HepG2 (cell line): ENCODE measurements around the gene CSPG5. TPM values are rescaled to one million over a fixed set of nuclear protein-coding genes. Genes with fewer than 3 reads are reported as not detected.

Experiments used
- ATAC-seq: fragments of 200-7000 bp; cut with Tn5 transposase; 3 replicates; pipeline ENCODE4 v1.9.1; 2020; ENCODE audit warnings: mild to moderate bottlenecking, moderate library complexity
- BruUV-seq: library from RNA; stranded (reverse); fragments of 400-500 nt; replicated peaks from 2 replicates; lab custom pipeline; 2021; lab: Mats Ljungman, UMichigan
- CTCF ChIA-PET: fragments of 300-600 bp; formaldehyde crosslinking; extraction: SDS; loops from one replicate; lab custom pipeline; 2021; ENCODE audit warnings: low total read pairs, inconsistent platforms, low intra/inter-chr PET ratio; lab: Yijun Ruan, JAX
- POLR2A ChIA-PET: fragments of 350-600 bp; sonication (Branson Sonifier 250); formaldehyde crosslinking; loops from one replicate; lab custom pipeline; 2020; ENCODE audit warnings: antibody characterized with exemption, inconsistent platforms; lab: Yijun Ruan, JAX
- DNase-seq: peaks from one replicate; pipeline ENCODE4 v3.0.0-alpha.2; 2015; ENCODE audit warnings: low spot score
- FAIRE-seq: peaks from 3 replicates; lab custom pipeline; 2011; peaks lifted over from hg19 to GRCh38; lab: Jason Lieb, UNC
- H2AFZ ChIP-seq: one replicate; pipeline ENCODE4 v1.6.1; 2011; ENCODE audit warnings: low read length, inconsistent platforms
- H3K27ac ChIP-seq: fragments of 300-600 bp; 3 replicates; pipeline ENCODE4 v1.8.0; 2011; ENCODE audit warnings: mixed run types, mild to moderate bottlenecking, mixed read lengths, low read length, inconsistent platforms; ENCODE audit not compliant: insufficient read depth; ENCODE audit errors: extremely low read length
- H3K27me3 ChIP-seq, 2 experiments: fragments of 200-600 bp in 1 of 2; 2 replicates in 1 of 2; 3 replicates in 1 of 2; pipeline versions ENCODE4 v1.6.0 to v1.8.0; 2011; ENCODE audit warnings: low read length in 2 of 2, mild to moderate bottlenecking in 2 of 2, moderate library complexity in 2 of 2, inconsistent platforms in 1 of 2; ENCODE audit not compliant: insufficient read depth in 2 of 2, control insufficient read depth in 1 of 2
- H3K36me3 ChIP-seq, 2 experiments: fragments of 200-600 bp in 1 of 2; replicated peaks in 1 of 2; 2 replicates in 1 of 2; 3 replicates in 1 of 2; pipeline versions ENCODE4 v1.5.1 to v1.8.0; 2011; ENCODE audit warnings: low read length in 2 of 2, inconsistent platforms in 1 of 2; ENCODE audit not compliant: insufficient read depth in 2 of 2, control insufficient read depth in 1 of 2
- H3K4me1 ChIP-seq: 2 replicates; pipeline ENCODE4 v1.5.1; 2012; ENCODE audit warnings: low read length, inconsistent platforms; ENCODE audit not compliant: insufficient read depth
- H3K4me2 ChIP-seq: 2 replicates; pipeline ENCODE4 v1.6.0; 2011; ENCODE audit warnings: low read depth, low read length, inconsistent platforms
- H3K4me3 ChIP-seq, 3 experiments: fragments of 200-600 bp in 1 of 3; sonication (generic), shearing (Covaris generic) in 1 of 3; replicated peaks in 1 of 3; 2 replicates each; pipeline ENCODE4 v1.5.1; 2011 to 2016; ENCODE audit warnings: low read length in 3 of 3, inconsistent platforms in 2 of 3, low read depth in 2 of 3, mild to moderate bottlenecking in 2 of 3, control low read depth in 1 of 3, mixed read lengths in 1 of 3; ENCODE audit not compliant: insufficient read depth in 1 of 3
- H3K79me2 ChIP-seq: one replicate; pipeline ENCODE4 v1.6.1; 2011; ENCODE audit warnings: low read length, inconsistent platforms; ENCODE audit not compliant: insufficient read depth
- H3K9ac ChIP-seq: 2 replicates; pipeline ENCODE4 v1.6.0; 2011; ENCODE audit warnings: mild to moderate bottlenecking, low read depth, low read length, inconsistent platforms; ENCODE audit not compliant: insufficient read depth
- H3K9me3 ChIP-seq: 2 replicates; pipeline ENCODE4 v1.5.1; 2012; ENCODE audit warnings: mild to moderate bottlenecking, low read length
- H4K20me1 ChIP-seq: 2 replicates; pipeline ENCODE4 v1.6.0; 2011; ENCODE audit warnings: inconsistent platforms, mild to moderate bottlenecking, low read length, moderate library complexity; ENCODE audit not compliant: insufficient read depth
- HDAC2 ChIP-seq: sonication (generic); formaldehyde crosslinking; IDR thresholded peaks from 2 replicates; pipeline ENCODE4 v1.4.0; 2020; ENCODE audit warnings: missing genetic modification reagents
- MAF1 ChIP-seq: sonication (generic); formaldehyde crosslinking; IDR thresholded peaks from 2 replicates; pipeline ENCODE4 v1.5.0; 2020; ENCODE audit warnings: missing genetic modification reagents, borderline replicate concordance
- NCOR1 ChIP-seq: fragments of 200-600 bp; sonication (generic); IDR thresholded peaks from 2 replicates; pipeline ENCODE4 v1.7.0; 2017; ENCODE audit warnings: antibody characterized with exemption, low read length, borderline replicate concordance
- PTBP1 ChIP-seq: fragments of 200-400 bp; formaldehyde crosslinking; IDR thresholded peaks from 2 replicates; pipeline ENCODE4 v1.6.1; 2018; ENCODE audit warnings: low read length, low read depth; ENCODE audit not compliant: poor library complexity, severe bottlenecking
- SALL2 ChIP-seq: sonication (generic); formaldehyde crosslinking; IDR thresholded peaks from 2 replicates; pipeline ENCODE4 v1.8.1; 2023; ENCODE audit warnings: mild to moderate bottlenecking, missing genetic modification reagents, inconsistent platforms
- TCF7 ChIP-seq: sonication (generic); IDR thresholded peaks from 2 replicates; pipeline ENCODE4 v1.6.1; 2016; ENCODE audit warnings: antibody characterized with exemption, low read depth
- ZEB1 ChIP-seq: IDR thresholded peaks from 2 replicates; pipeline ENCODE4 v1.6.1; 2012; ENCODE audit warnings: mild to moderate bottlenecking, low read depth, inconsistent platforms; ENCODE audit not compliant: insufficient replicate concordance
- ZNF136 ChIP-seq: sonication (generic); formaldehyde crosslinking; IDR thresholded peaks from 2 replicates; pipeline ENCODE4 v1.8.1; 2022; ENCODE audit warnings: low read depth, mild to moderate bottlenecking, moderate library complexity, missing genetic modification reagents
- ZNF160 ChIP-seq: sonication (generic); formaldehyde crosslinking; IDR thresholded peaks from 2 replicates; pipeline ENCODE4 v1.8.0; 2022; ENCODE audit warnings: mild to moderate bottlenecking, inconsistent platforms, missing genetic modification reagents
- ZNF292 ChIP-seq: sonication (generic); formaldehyde crosslinking; IDR thresholded peaks from 2 replicates; pipeline ENCODE4 v1.8.1; 2022; ENCODE audit warnings: mild to moderate bottlenecking, low read depth, missing genetic modification reagents, borderline replicate concordance
- ZNF569 ChIP-seq: sonication (generic); formaldehyde crosslinking; IDR thresholded peaks from 2 replicates; pipeline ENCODE4 v1.5.0; 2020; ENCODE audit warnings: mild to moderate bottlenecking, missing genetic modification reagents, moderate library complexity, borderline replicate concordance
- ZNF777 ChIP-seq: sonication (generic); formaldehyde crosslinking; IDR thresholded peaks from 2 replicates; pipeline ENCODE4 v1.4.0; 2020; ENCODE audit warnings: missing genetic modification reagents
- WGBS: methylation state at CpG from one replicate; pipeline ENCODE4 v1.1.6; 2017; ENCODE audit warnings: low lambda C conversion rate; 5-methylcytosine and 5-hydroxymethylcytosine counted together
- in situ Hi-C: cut with HindIII; loops from 2 replicates; pipeline ENCODE4 v1.10.0; 2017; ENCODE audit warnings: low pct_unique_long_range_greater_than_20kb; ENCODE audit not compliant: extremely low pct_ligation_motif_present
- intact Hi-C: fragments of 100-400 bp; cut with micrococcal nuclease; formaldehyde crosslinking; loops from one replicate; pipeline ENCODE4 v1.10.0; 2022; ENCODE audit not compliant: unreplicated experiment
- polyA plus RNA-seq, 8 experiments: library from polyadenylated mRNA; depleted of rRNA in 3 of 8; stranded (reverse) in 7 of 8; unstranded in 1 of 8; fragments of >200 nt; fragmentation: Illumina TruSeq in 4 of 8; extraction: Trizol in 4 of 8; gene quantifications; 2 replicates each; pipeline versions ENCODE4 v1.2.1 to v1.2.3, GENCODE V29; 2011 to 2016; ENCODE audit warnings: low read depth in 4 of 8, missing spikeins in 1 of 8, mixed read lengths in 1 of 8; ENCODE audit not compliant: insufficient read depth in 1 of 8
- total RNA-seq, 5 experiments: library from RNA; depleted of rRNA; stranded (reverse); fragments of >200 nt; fragmentation: Illumina TruSeq; extraction: Trizol; gene quantifications; 2 replicates each; pipeline ENCODE4 v1.2.3, GENCODE V29; 2016; ENCODE audit warnings: low read depth in 1 of 5

Gene CSPG5
- total and polyA plus RNA-seq, 2 of the 13 experiments (the other 11 are each of a cell fraction or from before 2014, with no cell fraction given) = 0.07 to 0.15 TPM

DNA sequence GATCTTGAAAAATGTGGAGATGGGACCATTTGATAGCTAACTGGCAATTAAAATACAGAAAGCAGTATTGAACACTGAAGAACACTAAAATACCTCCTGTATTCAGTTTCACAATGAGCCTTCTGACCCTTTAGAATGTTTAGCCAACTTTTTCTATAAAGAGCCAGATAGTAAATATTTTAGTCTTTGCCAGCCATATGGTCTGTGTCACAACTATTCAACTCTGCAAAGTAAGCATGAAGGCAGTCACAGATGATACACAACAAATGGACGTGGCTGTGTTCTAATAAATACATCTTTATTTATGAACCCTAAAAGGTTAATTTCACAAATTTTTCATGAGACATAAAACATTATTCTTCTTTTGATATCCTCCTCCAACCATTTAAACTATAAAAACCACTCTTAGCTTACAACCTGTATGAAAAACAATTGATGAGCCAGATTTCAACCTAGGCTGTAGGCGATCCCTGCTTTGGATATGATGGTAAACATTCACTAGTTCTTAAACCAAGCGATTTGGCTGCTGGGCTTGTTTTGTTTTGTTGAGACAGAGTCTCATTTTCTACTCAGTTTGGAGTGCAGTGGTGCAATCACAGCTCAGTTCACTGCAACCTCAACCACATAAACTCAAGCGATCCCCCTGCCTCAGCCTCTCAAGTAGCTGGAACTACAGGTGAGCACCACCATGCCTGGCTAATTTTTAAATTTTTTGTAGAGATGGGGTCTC lies 13.6 kb upstream of the CSPG5 start:
- Histone ChIP-seq H3K9ac (no peak overlapping the region), H2AFZ (no peak overlapping the region), H3K4me3 (no peak overlapping the region), H3K79me2 (no peaks in the 10 kb centered on the region), H3K9me3 (no peaks in the 10 kb centered on the region), H4K20me1 (no peaks in the 10 kb centered on the region), H3K4me2 (no peak overlapping the region), H3K4me1 (no peaks in the 10 kb centered on the region), H3K27me3 (no peaks in the 10 kb centered on the region), H3K27ac (no peak overlapping the region), H3K36me3 (peaks cover 27 to 74% of the 10 kb centered on the region in 2 experiments)
- no TSS peak for BruUV-seq
- CTCF ChIA-PET = no interaction called here
- intact Hi-C loops = no loop called here
- ATAC-seq (no peak), DNase-seq (no peak), FAIRE-seq (no peak)
- POLR2A ChIA-PET = no interaction called here
- TF ChIP-seq ZNF160 (no peak), ZNF777 (CRISPR knock-in tag) (no peak), NCOR1 (no peak), SALL2 (no peak), ZNF569 (CRISPR knock-in tag) (no peak), ZNF292 (CRISPR knock-in tag) (no peak), HDAC2 (CRISPR knock-in tag) (no peak), PTBP1 (no peak), ZNF136 (no peak), TCF7 (no peak), MAF1 (CRISPR knock-in tag) (no peak), ZEB1 (no peak)
- WGBS = 95% methylated on average over 4 of the region's 4 CpGs
- in situ Hi-C loops = no loop called here
